ENCODE results near the gene CLMN.

DNA sequence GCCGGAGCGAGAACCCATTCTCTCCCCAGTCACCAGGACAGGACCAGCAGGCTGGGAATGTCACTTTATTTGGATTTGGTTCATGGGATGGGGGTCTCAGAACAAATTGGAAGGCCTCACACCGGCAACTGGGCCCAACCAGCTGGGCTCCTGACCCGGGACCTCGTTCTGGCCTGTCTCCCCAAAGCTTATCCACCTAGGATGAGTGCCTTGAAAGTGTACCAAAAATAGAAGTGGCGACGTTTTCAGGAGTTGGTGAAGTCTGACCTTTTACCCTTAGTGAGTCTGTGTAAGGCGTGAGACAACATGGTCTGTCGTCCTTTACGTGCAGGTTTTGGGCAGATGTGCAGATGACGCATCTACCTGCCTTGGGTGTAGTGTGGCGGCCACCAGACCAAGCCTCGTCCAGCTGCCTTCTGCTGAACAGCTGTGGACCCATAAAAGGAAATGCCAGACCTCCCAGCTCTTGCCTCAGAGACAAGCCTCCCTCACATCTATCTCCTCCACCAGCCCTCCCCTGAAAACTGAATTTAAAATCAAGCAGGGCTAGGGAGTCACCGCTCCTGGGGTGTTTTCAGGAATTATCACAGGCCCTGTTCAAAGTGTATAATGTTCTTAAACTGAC is 36.6 kb upstream of the CLMN start:
- TF ChIP-seq, protein P1, sequence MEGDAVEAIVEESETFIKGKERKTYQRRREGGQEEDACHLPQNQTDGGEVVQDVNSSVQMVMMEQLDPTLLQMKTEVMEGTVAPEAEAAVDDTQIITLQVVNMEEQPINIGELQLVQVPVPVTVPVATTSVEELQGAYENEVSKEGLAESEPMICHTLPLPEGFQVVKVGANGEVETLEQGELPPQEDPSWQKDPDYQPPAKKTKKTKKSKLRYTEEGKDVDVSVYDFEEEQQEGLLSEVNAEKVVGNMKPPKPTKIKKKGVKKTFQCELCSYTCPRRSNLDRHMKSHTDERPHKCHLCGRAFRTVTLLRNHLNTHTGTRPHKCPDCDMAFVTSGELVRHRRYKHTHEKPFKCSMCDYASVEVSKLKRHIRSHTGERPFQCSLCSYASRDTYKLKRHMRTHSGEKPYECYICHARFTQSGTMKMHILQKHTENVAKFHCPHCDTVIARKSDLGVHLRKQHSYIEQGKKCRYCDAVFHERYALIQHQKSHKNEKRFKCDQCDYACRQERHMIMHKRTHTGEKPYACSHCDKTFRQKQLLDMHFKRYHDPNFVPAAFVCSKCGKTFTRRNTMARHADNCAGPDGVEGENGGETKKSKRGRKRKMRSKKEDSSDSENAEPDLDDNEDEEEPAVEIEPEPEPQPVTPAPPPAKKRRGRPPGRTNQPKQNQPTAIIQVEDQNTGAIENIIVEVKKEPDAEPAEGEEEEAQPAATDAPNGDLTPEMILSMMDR (IDR thresholded peaks at IDR 0.05) = no peak
- TF ChIP-seq POLR2A (IDR thresholded peaks at IDR 0.05) = no peak
